ENCODE results near the gene VTI1A. TPM values are rescaled to one million over a fixed set of nuclear protein-coding genes. Genes with fewer than 3 reads are reported as not detected.
A peak's percentile ranks its signal among the peaks of the same experiment; 100 is the strongest.

Gene VTI1A
- total RNA-seq, 3 donors from 2014 or later (not counting 1 experiment from before 2014, with no cell fraction given) = 62.6 to 77.6 (median 68.2) TPM

DNA sequence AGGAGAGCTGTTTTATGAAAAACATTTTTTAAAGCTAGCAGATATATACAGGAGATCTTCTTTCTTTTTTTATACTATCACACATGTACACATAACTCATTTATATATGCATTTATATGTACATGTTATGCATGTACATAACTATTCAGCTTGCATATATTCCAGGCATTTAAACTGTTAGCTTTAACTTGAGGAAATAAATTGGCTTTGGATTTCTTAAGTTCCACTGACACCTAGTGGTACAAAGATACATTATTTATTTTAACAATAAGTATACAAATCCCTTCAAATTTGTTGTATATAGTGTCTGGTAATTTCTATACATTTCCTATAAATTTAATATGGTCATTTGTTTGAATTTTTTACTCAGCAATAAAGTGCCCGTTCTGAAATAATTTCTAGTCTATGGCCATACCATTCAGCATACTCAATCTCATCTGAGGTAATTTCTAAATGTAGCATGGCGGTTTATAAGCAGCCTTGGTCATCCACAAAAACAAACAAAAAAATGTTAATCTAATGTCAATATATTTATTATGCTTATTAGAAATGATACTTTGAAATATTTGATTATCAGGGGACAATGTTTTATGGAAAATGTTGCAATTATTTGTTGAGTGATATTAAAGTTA, 11.9 kb upstream of the VTI1A start:
- Histone ChIP-seq H3K4me3 (ENCODE audit: low read length) (no peak overlapping the region), H3K27ac (ENCODE audit: low read length) (no peak overlapping the region), H3K36me3 (ENCODE audit: control insufficient read depth, insufficient read depth, low read length) (peaks cover 81% of the 10 kb centered on the region), H3K27me3 (ENCODE audit: control insufficient read depth, insufficient read depth, low read length) (no peaks in the 10 kb centered on the region), H3K9me3 (ENCODE audit: control insufficient read depth, insufficient read depth, low read length) (no peaks in the 10 kb centered on the region), H3K4me1 (ENCODE audit: control insufficient read depth, insufficient read depth, low read length) (no peaks in the 10 kb centered on the region)
- Mint-ChIP-seq H3K4me3 (no peak overlapping the region), H3K9me3 (no peaks in the 10 kb centered on the region), H3K27me3 (ENCODE audit: low read depth in 2 of 2) (no peaks in the 10 kb centered on the region), H3K27ac (no peak overlapping the region), H3K4me1 (peaks cover 0 to 5% of the 10 kb centered on the region in 2 donors), H3K36me3 (peaks cover 5% of the 10 kb centered on the region)
- peak; percentile 54 for TF ChIP-seq CTCF (IDR thresholded peaks at IDR 0.05)
- intact Hi-C loops (cut with micrococcal nuclease) = loop anchor here (10.0 kb wide), 2 partner anchors 120 to 250 kb away; partner anchors contain the start of gene GPAM
- WGBS (ENCODE audit: insufficient coverage) = no CpG with 5 or more reads among the region's 2 CpGs
- DNase-seq = peak in 1 of 2 donors; percentile 55
- no peak for ATAC-seq

DNA sequence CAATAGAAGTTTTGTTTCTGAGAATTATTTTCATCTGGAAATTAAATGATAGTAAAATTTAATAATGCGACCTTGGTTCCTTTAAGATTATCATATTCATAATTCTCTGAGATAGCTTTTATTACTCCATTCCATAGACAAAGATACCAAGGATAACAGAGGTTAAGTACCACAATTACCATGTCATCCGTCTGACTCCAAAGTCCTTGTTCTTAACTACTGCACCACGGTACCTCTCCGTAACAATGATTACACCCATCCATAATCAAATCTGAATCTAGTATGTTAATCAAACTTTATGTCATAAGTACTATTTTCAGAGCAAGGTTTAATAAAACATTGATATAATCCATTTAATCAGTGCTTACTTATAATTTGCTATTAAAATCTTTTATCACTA, 8.7 kb upstream of the VTI1A start:
- peaks cover 13% of the 10 kb centered on the region for H3K36me3 Mint-ChIP-seq
- no peak for DNase-seq
- Histone ChIP-seq H3K27ac (ENCODE audit: low read length) (no peak overlapping the region), H3K9me3 (ENCODE audit: control insufficient read depth, insufficient read depth, low read length) (no peaks in the 10 kb centered on the region), H3K4me1 (ENCODE audit: control insufficient read depth, insufficient read depth, low read length) (no peaks in the 10 kb centered on the region), H3K4me3 (ENCODE audit: low read length) (no peak overlapping the region), H3K27me3 (ENCODE audit: control insufficient read depth, insufficient read depth, low read length) (no peaks in the 10 kb centered on the region), H3K36me3 (ENCODE audit: control insufficient read depth, insufficient read depth, low read length) (peaks cover 70% of the 10 kb centered on the region)
- peaks cover 0 to 11% of the 10 kb centered on the region in 2 donors for H3K4me1 Mint-ChIP-seq
- ATAC-seq = no peak
- H3K27ac Mint-ChIP-seq = no peak overlapping the region
- H3K9me3 Mint-ChIP-seq = no peaks in the 10 kb centered on the region
- no peak overlapping the region for H3K4me3 Mint-ChIP-seq
- WGBS (ENCODE audit: insufficient coverage) = 96% methylated on average over 4 of the region's 4 CpGs
- no peaks in the 10 kb centered on the region for H3K27me3 Mint-ChIP-seq (ENCODE audit: low read depth in 2 of 2)
- intact Hi-C loops (cut with micrococcal nuclease) = loop anchor here (10.0 kb wide), 2 partner anchors 124 to 254 kb away; partner anchors contain the start of gene GPAM
- no peak for TF ChIP-seq CTCF (IDR thresholded peaks at IDR 0.05)

GRCh38 chr10:112441520-112441919, 5.5 kb upstream of the VTI1A start:
- Histone ChIP-seq H3K27ac (ENCODE audit: low read length) (no peak overlapping the region), H3K36me3 (ENCODE audit: control insufficient read depth, insufficient read depth, low read length) (peaks cover 61% of the 10 kb centered on the region), H3K4me3 (ENCODE audit: low read length) (no peak overlapping the region), H3K27me3 (ENCODE audit: control insufficient read depth, insufficient read depth, low read length) (no peaks in the 10 kb centered on the region), H3K9me3 (ENCODE audit: control insufficient read depth, insufficient read depth, low read length) (no peaks in the 10 kb centered on the region), H3K4me1 (ENCODE audit: control insufficient read depth, insufficient read depth, low read length) (peaks cover 8% of the 10 kb centered on the region)
- no peaks in the 10 kb centered on the region for H3K9me3 Mint-ChIP-seq
- WGBS (ENCODE audit: insufficient coverage) = no CpG with 5 or more reads among the region's 1 CpG
- no peaks in the 10 kb centered on the region for H3K27me3 Mint-ChIP-seq (ENCODE audit: low read depth in 2 of 2)
- peak overlapping the region; percentile 29 to 52 for H3K27ac Mint-ChIP-seq
- no peak for TF ChIP-seq CTCF (IDR thresholded peaks at IDR 0.05)
- H3K4me1 Mint-ChIP-seq = peaks cover 17 to 24% of the 10 kb centered on the region in 2 donors
- H3K36me3 Mint-ChIP-seq = peaks cover 13% of the 10 kb centered on the region
- ATAC-seq = no peak
- intact Hi-C loops (cut with micrococcal nuclease) = no loop called here
- H3K4me3 Mint-ChIP-seq = no peak overlapping the region
- no peak for DNase-seq

DNA sequence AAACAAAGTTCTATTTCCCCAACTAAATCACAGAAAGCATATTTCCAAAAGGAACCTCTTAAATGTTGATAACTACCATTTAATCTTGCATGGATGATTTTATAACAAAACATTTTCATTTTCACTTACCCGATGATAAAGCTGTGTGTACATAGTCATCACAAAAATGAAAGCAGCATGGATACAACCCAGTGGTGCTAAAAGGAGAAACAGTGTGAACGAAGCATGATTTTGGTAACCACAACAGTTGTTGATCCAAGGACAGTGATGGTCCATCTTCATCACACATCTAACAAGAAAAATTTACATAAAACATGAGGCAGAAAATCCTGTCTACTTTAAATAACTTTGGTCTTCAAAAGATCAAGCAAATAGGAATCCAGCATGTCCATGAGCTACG, 5.0 kb upstream of the VTI1A start:
- DNase-seq (no peak), ATAC-seq (no peak)
- H3K27me3 Mint-ChIP-seq (ENCODE audit: low read depth in 2 of 2) = no peaks in the 10 kb centered on the region
- H3K36me3 Mint-ChIP-seq = peaks cover 13% of the 10 kb centered on the region
- TF ChIP-seq CTCF (IDR thresholded peaks at IDR 0.05) = no peak
- no peaks in the 10 kb centered on the region for H3K9me3 ChIP-seq (ENCODE audit: control insufficient read depth, insufficient read depth, low read length)
- H3K27ac ChIP-seq (ENCODE audit: low read length) = no peak overlapping the region
- H3K4me1 Mint-ChIP-seq = peaks cover 17 to 24% of the 10 kb centered on the region in 2 donors
- intact Hi-C loops (cut with micrococcal nuclease) = no loop called here
- no peaks in the 10 kb centered on the region for H3K9me3 Mint-ChIP-seq
- peaks cover 57% of the 10 kb centered on the region for H3K36me3 ChIP-seq (ENCODE audit: control insufficient read depth, insufficient read depth, low read length)
- H3K27ac Mint-ChIP-seq = peak overlapping the region; percentile 29 to 52
- 47% methylated on average over 3 of the region's 3 CpGs for WGBS (ENCODE audit: insufficient coverage)
- H3K27me3 ChIP-seq (ENCODE audit: control insufficient read depth, insufficient read depth, low read length) = no peaks in the 10 kb centered on the region
- H3K4me1 ChIP-seq (ENCODE audit: control insufficient read depth, insufficient read depth, low read length) = peaks cover 8% of the 10 kb centered on the region
- H3K4me3 Mint-ChIP-seq = no peak overlapping the region
- H3K4me3 ChIP-seq (ENCODE audit: low read length) = no peak overlapping the region
